Testis (tissue), 2 donors: ENCODE measurements around the gene GGTA1.

ENCODE experiments used
- CTCF ChIP-seq, 3 experiments: fragments of 450-650 bp in 2 of 3; fragments of 200-600 bp in 1 of 3; sonication (generic) in 1 of 3; IDR thresholded peaks; one replicate each; pipeline ENCODE4 v1.5.1; 2016 to 2019; ENCODE audit warnings: antibody characterized with exemption in 3 of 3, mild to moderate bottlenecking in 2 of 3, moderate library complexity in 1 of 3
- POLR2A ChIP-seq: fragments of 450-650 bp; IDR thresholded peaks from one replicate; pipeline ENCODE4 v1.6.1; 2017; ENCODE audit warnings: antibody characterized with exemption, mild to moderate bottlenecking, moderate library complexity

- TF ChIP-seq CTCF (IDR thresholded peaks at IDR 0.05) (no peak), POLR2A (no peak)
These were observed 71.7 kb downstream of the GGTA1 start for GRCh38 chr9:121427899-121428298.
